Activated CD4-positive, alpha-beta memory T cell treated with anti-CD3 and anti-CD28 coated beads for 36 hours (primary cell): ENCODE data around the gene ST6GALNAC4. TPM values are rescaled to one million over a fixed set of nuclear protein-coding genes. Genes with fewer than 3 reads are reported as not detected.

Experiments
- CTCF ChIA-PET: fragments of 350-600 bp; sonication (Branson Sonifier 250); formaldehyde crosslinking; loops from one replicate; lab custom pipeline; 2021; ENCODE audit warnings: antibody characterized with exemption, inconsistent platforms; lab: Charles Lee
- POLR2A ChIA-PET: fragments of 350-600 bp; sonication (Branson Sonifier 250); formaldehyde crosslinking; loops from one replicate; lab custom pipeline; 2021; ENCODE audit warnings: antibody characterized with exemption; lab: Charles Lee
- DNase-seq: peaks from one replicate; pipeline ENCODE4 v3.0.0-alpha.2; 2020
- H3K27ac Mint-ChIP-seq: one replicate; pipeline ENCODE4 v1.8.0; 2021; ENCODE audit warnings: mixed read lengths
- H3K27me3 Mint-ChIP-seq: one replicate; pipeline ENCODE4 v1.8.0; 2021; ENCODE audit warnings: mixed read lengths
- H3K36me3 Mint-ChIP-seq: one replicate; pipeline ENCODE4 v1.8.0; 2021; ENCODE audit warnings: mixed read lengths
- H3K4me1 Mint-ChIP-seq: one replicate; pipeline ENCODE4 v1.8.0; 2021; ENCODE audit warnings: low read depth, mixed read lengths
- H3K4me3 Mint-ChIP-seq: one replicate; pipeline ENCODE4 v1.8.0; 2021; ENCODE audit warnings: mild to moderate bottlenecking, mixed read lengths
- H3K9me3 Mint-ChIP-seq: one replicate; pipeline ENCODE4 v1.8.0; 2021; ENCODE audit warnings: mixed read lengths
- intact Hi-C: fragments of 100-400 bp; cut with micrococcal nuclease; formaldehyde crosslinking; loops from one replicate; pipeline ENCODE4 v1.15.1; 2023
- total RNA-seq, 2 experiments: library from RNA; stranded (reverse); gene quantifications; one replicate each; pipeline ENCODE4 v1.2.3, GENCODE V29; 2021

Gene ST6GALNAC4
- total RNA-seq, 2 experiments from 2014 or later, result 21.2 to 23.5 TPM

- intact Hi-C loops, result loop anchor here (10.0 kb wide), 2 partner anchors 354 to 424 kb away; no protein-coding TSS in a partner anchor
- no peak for DNase-seq
- H3K4me1 Mint-ChIP-seq, result peaks cover 22% of the 10 kb centered on the region
- no peak overlapping the region for H3K27ac Mint-ChIP-seq
- H3K27me3 Mint-ChIP-seq, result peaks cover 3% of the 10 kb centered on the region
- H3K9me3 Mint-ChIP-seq, result no peaks in the 10 kb centered on the region
- POLR2A ChIA-PET, result interaction anchor here (0.9 to 1.0 kb wide), 3 partner anchors 8 to 29 kb away, joined by 3 to 6 read pairs (median 3); partner anchors contain the start of genes DPM2, ST6GALNAC4 and ST6GALNAC6
- CTCF ChIA-PET, result interaction anchor here (1.2 to 2.7 kb wide), 4 partner anchors 14 to 189 kb away, joined by 4 to 14 read pairs (median 6); no protein-coding TSS in a partner anchor
- peaks cover 2% of the 10 kb centered on the region for H3K36me3 Mint-ChIP-seq
- peak overlapping the region; percentile 10 for H3K4me3 Mint-ChIP-seq
Measured at GRCh38 chr9:127928676-127929624, 12.1 kb upstream of the ST6GALNAC4 start.

- Mint-ChIP-seq H3K4me3 (peak overlapping the region; percentile 10), H3K4me1 (peaks cover 20% of the 10 kb centered on the region), H3K27me3 (peaks cover 3% of the 10 kb centered on the region), H3K9me3 (no peaks in the 10 kb centered on the region), H3K27ac (no peak overlapping the region), H3K36me3 (peaks cover under 1% of the 10 kb centered on the region)
- CTCF ChIA-PET, result interaction anchor here (0.5 to 2.7 kb wide), 3 partner anchors 58 to 157 kb away, joined by 3 to 14 read pairs (median 4); no protein-coding TSS in a partner anchor
- POLR2A ChIA-PET, result interaction anchor here (0.5 to 1.0 kb wide), 2 partner anchors 9 to 150 kb away, joined by 3 to 5 read pairs; partner anchors contain the start of gene DPM2
- intact Hi-C loops, result loop anchor here (1.0 to 10.0 kb wide), 3 partner anchors 11 to 423 kb away; partner anchors contain the start of gene ST6GALNAC4
- no peak for DNase-seq
Measured at GRCh38 chr9:127927988-127928675, 11.3 kb upstream of the ST6GALNAC4 start.

- H3K4me3 Mint-ChIP-seq, result peak overlapping the region; percentile 70
- peaks cover 3% of the 10 kb centered on the region for H3K27me3 Mint-ChIP-seq
- intact Hi-C loops, result loop anchor here (1.0 to 10.0 kb wide), 3 partner anchors 10 to 423 kb away; partner anchors contain the start of gene ST6GALNAC4
- H3K36me3 Mint-ChIP-seq, result no peaks in the 10 kb centered on the region
- ChIA-PET POLR2A (interaction anchor here (0.5 kb wide), 1 partner anchor 149 kb away, joined by 5 read pairs; no protein-coding TSS in a partner anchor), CTCF (interaction anchor here (0.5 kb wide), 1 partner anchor 156 kb away, joined by 3 read pairs; no protein-coding TSS in a partner anchor)
- peak; percentile 86 for DNase-seq
- no peak overlapping the region for H3K27ac Mint-ChIP-seq
- H3K9me3 Mint-ChIP-seq, result no peaks in the 10 kb centered on the region
- H3K4me1 Mint-ChIP-seq, result peaks cover 17% of the 10 kb centered on the region
Measured at GRCh38 chr9:127927201-127927987, 10.6 kb upstream of the ST6GALNAC4 start.

- H3K4me3 Mint-ChIP-seq, result peak overlapping the region; percentile 70
- H3K27me3 Mint-ChIP-seq, result peaks cover 6% of the 10 kb centered on the region
- POLR2A ChIA-PET, result no interaction called here
- H3K4me1 Mint-ChIP-seq, result peaks cover 20% of the 10 kb centered on the region
- DNase-seq, result no peak
- H3K27ac Mint-ChIP-seq, result no peak overlapping the region
- CTCF ChIA-PET, result no interaction called here
- no peaks in the 10 kb centered on the region for H3K36me3 Mint-ChIP-seq
- intact Hi-C loops, result loop anchor here (1.0 to 10.0 kb wide), 3 partner anchors 10 to 422 kb away; partner anchors contain the start of gene ST6GALNAC4
- H3K9me3 Mint-ChIP-seq, result no peaks in the 10 kb centered on the region
Measured at GRCh38 chr9:127926906-127927200, 10.0 kb upstream of the ST6GALNAC4 start.

GRCh38 chr9:127925959-127926905, 9.4 kb upstream of the ST6GALNAC4 start:
- H3K9me3 Mint-ChIP-seq, result no peaks in the 10 kb centered on the region
- peaks cover 18% of the 10 kb centered on the region for H3K4me1 Mint-ChIP-seq
- no peak overlapping the region for H3K27ac Mint-ChIP-seq
- POLR2A ChIA-PET, result no interaction called here
- no peaks in the 10 kb centered on the region for H3K36me3 Mint-ChIP-seq
- CTCF ChIA-PET, result interaction anchor here (0.6 to 5.4 kb wide), 3 partner anchors 29 to 192 kb away, joined by 4 to 24 read pairs (median 11); partner anchors contain the start of gene TOR2A
- no peak for DNase-seq
- no peak overlapping the region for H3K4me3 Mint-ChIP-seq
- H3K27me3 Mint-ChIP-seq, result peaks cover 6% of the 10 kb centered on the region
- intact Hi-C loops, result loop anchor here (10.0 kb wide), 2 partner anchors 351 to 421 kb away; no protein-coding TSS in a partner anchor

GRCh38 chr9:127924736-127925444, 8.0 kb upstream of the ST6GALNAC4 start:
- DNase-seq, result no peak
- CTCF ChIA-PET, result interaction anchor here (1.1 to 5.4 kb wide), 2 partner anchors 110 to 161 kb away, joined by 4 to 24 read pairs; no protein-coding TSS in a partner anchor
- POLR2A ChIA-PET, result interaction anchor here (0.6 kb wide), 1 partner anchor 312 kb away, joined by 3 read pairs; no protein-coding TSS in a partner anchor
- H3K9me3 Mint-ChIP-seq, result no peaks in the 10 kb centered on the region
- peaks cover 10% of the 10 kb centered on the region for H3K4me1 Mint-ChIP-seq
- intact Hi-C loops, result loop anchor here (10.0 kb wide), 2 partner anchors 350 to 420 kb away; no protein-coding TSS in a partner anchor
- no peaks in the 10 kb centered on the region for H3K36me3 Mint-ChIP-seq
- H3K27me3 Mint-ChIP-seq, result peaks cover 6% of the 10 kb centered on the region
- H3K4me3 Mint-ChIP-seq, result no peak overlapping the region
- H3K27ac Mint-ChIP-seq, result no peak overlapping the region

- no peak overlapping the region for H3K4me3 Mint-ChIP-seq
- H3K4me1 Mint-ChIP-seq, result peaks cover 18% of the 10 kb centered on the region
- H3K27ac Mint-ChIP-seq, result no peak overlapping the region
- peaks cover 6% of the 10 kb centered on the region for H3K27me3 Mint-ChIP-seq
- CTCF ChIA-PET, result interaction anchor here (0.7 to 5.4 kb wide), 3 partner anchors 23 to 111 kb away, joined by 3 to 24 read pairs (median 4); no protein-coding TSS in a partner anchor
- intact Hi-C loops, result loop anchor here (10.0 kb wide), 2 partner anchors 349 to 419 kb away; no protein-coding TSS in a partner anchor
- H3K9me3 Mint-ChIP-seq, result no peaks in the 10 kb centered on the region
- POLR2A ChIA-PET, result interaction anchor here (0.8 kb wide), 1 partner anchor 138 kb away, joined by 3 read pairs; the partner anchor contains the start of gene CDK9
- DNase-seq, result no peak
- no peaks in the 10 kb centered on the region for H3K36me3 Mint-ChIP-seq
Measured at GRCh38 chr9:127923771-127924170, 6.9 kb upstream of the ST6GALNAC4 start.

GRCh38 chr9:127923046-127923445, 6.2 kb upstream of the ST6GALNAC4 start:
- Mint-ChIP-seq H3K27ac (no peak overlapping the region), H3K4me3 (no peak overlapping the region), H3K36me3 (no peaks in the 10 kb centered on the region), H3K27me3 (peaks cover 5% of the 10 kb centered on the region), H3K4me1 (peaks cover 25% of the 10 kb centered on the region), H3K9me3 (no peaks in the 10 kb centered on the region)
- intact Hi-C loops, result loop anchor here (10.0 kb wide), 2 partner anchors 348 to 418 kb away; no protein-coding TSS in a partner anchor
- DNase-seq, result no peak
- ChIA-PET CTCF (interaction anchor here (0.7 to 5.4 kb wide), 10 partner anchors 9 to 189 kb away, joined by 3 to 57 read pairs (median 8); partner anchors contain the start of gene TOR2A), POLR2A (interaction anchor here (0.8 kb wide), 1 partner anchor 137 kb away, joined by 3 read pairs; the partner anchor contains the start of gene CDK9)

GRCh38 chr9:127921557-127922120, 4.8 kb upstream of the ST6GALNAC4 start:
- Mint-ChIP-seq H3K27me3 (peaks cover 5% of the 10 kb centered on the region), H3K27ac (no peak overlapping the region), H3K9me3 (no peaks in the 10 kb centered on the region), H3K4me3 (peak overlapping the region; percentile 49), H3K36me3 (no peaks in the 10 kb centered on the region), H3K4me1 (peaks cover 35% of the 10 kb centered on the region)
- intact Hi-C loops, result loop anchor here (1.0 to 10.0 kb wide), 3 partner anchors 186 to 417 kb away; partner anchors contain the start of gene TOR2A
- ChIA-PET CTCF (interaction anchor here (0.6 to 5.4 kb wide), 45 partner anchors 8 to 676 kb away, joined by 3 to 57 read pairs (median 5); partner anchors contain the start of genes CDK9, DPM2, ENG and PIP5KL1), POLR2A (interaction anchor here (0.7 to 1.1 kb wide), 3 partner anchors 8 to 206 kb away, joined by 3 to 5 read pairs (median 3); partner anchors contain the start of genes CDK9, PIP5KL1, PTRH1 and TTC16)
- DNase-seq, result peak; percentile 86
